Endothelial cell (in vitro differentiated cells): ENCODE results near the gene ELFN2. TPM values are rescaled to one million over a fixed set of nuclear protein-coding genes. Genes with fewer than 3 reads are reported as not detected.

Source experiments
- DNase-seq: peaks from one replicate; pipeline ENCODE4 v3.0.0; 2021; ENCODE audit warnings: low spot score
- H3K27ac Mint-ChIP-seq: one replicate; pipeline ENCODE4 v1.8.0; 2021; ENCODE audit warnings: mixed read lengths, inconsistent platforms; ENCODE audit not compliant: unreplicated experiment
- H3K27me3 Mint-ChIP-seq: one replicate; pipeline ENCODE4 v1.8.0; 2021; ENCODE audit warnings: mild to moderate bottlenecking, moderate library complexity, mixed read lengths, inconsistent platforms; ENCODE audit not compliant: unreplicated experiment
- H3K36me3 Mint-ChIP-seq: one replicate; pipeline ENCODE4 v1.8.0; 2021; ENCODE audit warnings: mild to moderate bottlenecking, low read depth, mixed read lengths, inconsistent platforms; ENCODE audit not compliant: unreplicated experiment
- H3K4me1 Mint-ChIP-seq: one replicate; pipeline ENCODE4 v1.8.0; 2021; ENCODE audit warnings: mild to moderate bottlenecking, mixed read lengths, inconsistent platforms; ENCODE audit not compliant: unreplicated experiment
- H3K4me3 Mint-ChIP-seq: one replicate; pipeline ENCODE4 v1.8.0; 2021; ENCODE audit warnings: mild to moderate bottlenecking, mixed read lengths, inconsistent platforms; ENCODE audit not compliant: unreplicated experiment
- H3K9me3 Mint-ChIP-seq: one replicate; pipeline ENCODE4 v1.8.0; 2021; ENCODE audit warnings: mixed read lengths, inconsistent platforms; ENCODE audit not compliant: unreplicated experiment
- CTCF ChIP-seq: fragments of 200-600 bp; sonication (generic); IDR thresholded peaks from one replicate; pipeline ENCODE4 v1.5.0; 2021; ENCODE audit warnings: antibody characterized with exemption; ENCODE audit not compliant: unreplicated experiment
- total RNA-seq: library from RNA; stranded (reverse); fragmentation: NEBNext Ultra II Directional; extraction: Animal tissue kit (Norgen Biotek cat#: 25700); gene quantifications from one replicate; pipeline ENCODE4 v1.2.1, GENCODE V29; 2021; ENCODE audit not compliant: unreplicated experiment

Gene ELFN2
- total RNA-seq, 1 donor from 2014 or later = 1.2 TPM

- Mint-ChIP-seq H3K27ac (no peak overlapping the region), H3K27me3 (no peaks in the 10 kb centered on the region), H3K4me3 (no peak overlapping the region), H3K36me3 (no peaks in the 10 kb centered on the region), H3K9me3 (no peaks in the 10 kb centered on the region), H3K4me1 (peaks cover 8% of the 10 kb centered on the region)
- no peak for DNase-seq
- no peak for TF ChIP-seq CTCF
These were observed 21.3 kb upstream of the ELFN2 start for GRCh38 chr22:37448516-37449127.

- Mint-ChIP-seq H3K27ac (no peak overlapping the region), H3K27me3 (peaks cover 2% of the 10 kb centered on the region), H3K4me1 (peaks cover 8% of the 10 kb centered on the region)
These were observed 18.2 kb upstream of the ELFN2 start for GRCh38 chr22:37445501-37445900.

GRCh38 chr22:37443977-37444376, 16.7 kb upstream of the ELFN2 start:
- Mint-ChIP-seq H3K9me3 (no peaks in the 10 kb centered on the region), H3K4me3 (no peak overlapping the region), H3K27ac (no peak overlapping the region), H3K4me1 (no peaks in the 10 kb centered on the region), H3K36me3 (peaks cover 4% of the 10 kb centered on the region), H3K27me3 (peaks cover 2% of the 10 kb centered on the region)
- DNase-seq = no peak
- TF ChIP-seq CTCF = no peak

More at GRCh38 chr22:37445501-37445900, 18.2 kb upstream of the ELFN2 start:
- no peak for TF ChIP-seq CTCF
- no peaks in the 10 kb centered on the region for H3K9me3 Mint-ChIP-seq
- peaks cover 4% of the 10 kb centered on the region for H3K36me3 Mint-ChIP-seq
- no peak overlapping the region for H3K4me3 Mint-ChIP-seq
- DNase-seq = no peak

GRCh38 chr22:37443086-37443485, 15.8 kb upstream of the ELFN2 start:
- TF ChIP-seq CTCF = no peak
- peaks cover 4% of the 10 kb centered on the region for H3K36me3 Mint-ChIP-seq
- H3K4me1 Mint-ChIP-seq = no peaks in the 10 kb centered on the region
- no peak overlapping the region for H3K4me3 Mint-ChIP-seq
- no peaks in the 10 kb centered on the region for H3K9me3 Mint-ChIP-seq
- no peak overlapping the region for H3K27ac Mint-ChIP-seq
- DNase-seq = no peak
- H3K27me3 Mint-ChIP-seq = peaks cover 2% of the 10 kb centered on the region

- DNase-seq = no peak
- Mint-ChIP-seq H3K4me3 (no peak overlapping the region), H3K27ac (no peak overlapping the region), H3K9me3 (no peaks in the 10 kb centered on the region), H3K36me3 (peaks cover 4% of the 10 kb centered on the region), H3K27me3 (peaks cover 2% of the 10 kb centered on the region), H3K4me1 (no peaks in the 10 kb centered on the region)
- no peak for TF ChIP-seq CTCF
These were observed 15.3 kb upstream of the ELFN2 start for GRCh38 chr22:37442537-37442936.
